K562 (cell line): ENCODE data around the gene SPIRE1. TPM values are rescaled to one million over a fixed set of nuclear protein-coding genes. Genes with fewer than 3 reads are reported as not detected.

Experiments
- ATF2 ChIP-seq: sonication (generic); formaldehyde crosslinking; IDR thresholded peaks from 2 replicates; pipeline ENCODE4 v1.8.1; 2022; ENCODE audit warnings: missing genetic modification reagents
- BRF2 ChIP-seq: IDR thresholded peaks from 3 replicates; pipeline ENCODE4 v1.6.1; 2011; ENCODE audit warnings: borderline replicate concordance, mild to moderate bottlenecking; ENCODE audit not compliant: insufficient read length, insufficient read depth
- CBFA2T2 ChIP-seq: fragments of 450-650 bp; conservative IDR thresholded peaks from 2 replicates; pipeline ENCODE4 v1.6.1; 2017; ENCODE audit warnings: mild to moderate bottlenecking
- CCAR2 ChIP-seq: fragments of 200-400 bp; formaldehyde crosslinking; IDR thresholded peaks from 2 replicates; pipeline ENCODE4 v1.6.1; 2017; ENCODE audit warnings: mild to moderate bottlenecking, low read depth, low read length
- CLOCK ChIP-seq: fragments of 250-450 bp; sonication (Bioruptor Pico); IDR thresholded peaks from 2 replicates; pipeline ENCODE4 v1.4.0; 2020; ENCODE audit warnings: mild to moderate bottlenecking, moderate library complexity, borderline replicate concordance
- FOXA3 ChIP-seq, 2 experiments: fragments of 450-650 bp in 1 of 2; sonication (generic) in 1 of 2; formaldehyde crosslinking; IDR thresholded peaks in 1 of 2; conservative IDR thresholded peaks in 1 of 2; 2 replicates each; pipeline versions ENCODE4 v1.4.0 to v1.8.0; 2020 to 2022; ENCODE audit warnings: mild to moderate bottlenecking in 2 of 2, missing genetic modification reagents in 1 of 2
- MITF ChIP-seq: IDR thresholded peaks from 2 replicates; pipeline ENCODE4 v1.6.1; 2014; ENCODE audit warnings: antibody characterized with exemption
- NFIC ChIP-seq: fragments of 450-650 bp; IDR thresholded peaks from 2 replicates; pipeline ENCODE4 v1.6.1; 2017; ENCODE audit warnings: mild to moderate bottlenecking, inconsistent platforms
- NR2C1 ChIP-seq, 2 experiments: fragments of 450-650 bp; IDR thresholded peaks; 2 replicates each; pipeline ENCODE4 v1.6.1; 2017; ENCODE audit warnings: mild to moderate bottlenecking in 2 of 2, antibody characterized with exemption in 1 of 2, inconsistent platforms in 1 of 2, missing compliant biosample characterization in 1 of 2, missing genetic modification characterization in 1 of 2
- PHTF2 ChIP-seq: fragments of 250-450 bp; sonication (Bioruptor Pico); IDR thresholded peaks from 2 replicates; pipeline ENCODE4 v1.5.0; 2021; ENCODE audit warnings: mild to moderate bottlenecking
- PKNOX1 ChIP-seq: fragments of 450-650 bp; IDR thresholded peaks from 2 replicates; pipeline ENCODE4 v1.6.1; 2016
- RBM22 ChIP-seq: fragments of 200-400 bp; formaldehyde crosslinking; IDR thresholded peaks from 2 replicates; pipeline ENCODE4 v1.6.1; 2018; ENCODE audit warnings: low read length, low read depth; ENCODE audit not compliant: poor library complexity, severe bottlenecking
- TAF7 ChIP-seq: fragments of 450-650 bp; IDR thresholded peaks from 2 replicates; pipeline ENCODE4 v1.6.1; 2016; ENCODE audit warnings: missing genetic modification characterization, missing compliant biosample characterization
- TFAM ChIP-seq: fragments of 250-450 bp; sonication (Bioruptor Pico); conservative IDR thresholded peaks from 2 replicates; pipeline ENCODE4 v1.5.0; 2021; ENCODE audit warnings: mild to moderate bottlenecking, moderate library complexity
- ZNF175 ChIP-seq: fragments of 200-800 bp; sonication (Bioruptor generic); IDR thresholded peaks from 2 replicates; pipeline ENCODE4 v1.6.1; 2016; ENCODE audit warnings: low read depth, mild to moderate bottlenecking, missing genetic modification characterization, missing compliant biosample characterization
- ZNF384 ChIP-seq: IDR thresholded peaks from 2 replicates; pipeline ENCODE4 v1.6.1; 2012; ENCODE audit warnings: low read depth, low read length, improper control_type of control experiment
- ZNF57 ChIP-seq: fragments of 450-650 bp; formaldehyde crosslinking; IDR thresholded peaks from 2 replicates; pipeline ENCODE4 v1.4.0; 2020; ENCODE audit warnings: mild to moderate bottlenecking, moderate library complexity
- polyA plus RNA-seq, 8 experiments: library from polyadenylated mRNA; depleted of rRNA in 4 of 8; stranded (reverse) in 5 of 8; unstranded in 3 of 8; fragments of >200 nt; fragmentation: Nextera tagmentation in 2 of 8; fragmentation: Illumina TruSeq in 1 of 8; extraction: Ambion mirVana in 2 of 8; extraction: Trizol in 1 of 8; gene quantifications; 2 replicates each; pipeline versions ENCODE4 v1.2.1 to v1.2.3, GENCODE V29; 2011 to 2014; ENCODE audit warnings: inconsistent platforms in 1 of 8, missing spikeins in 1 of 8
- total RNA-seq, 7 experiments: library from RNA; depleted of rRNA in 6 of 7; stranded (reverse); fragments of >200 nt in 6 of 7; fragmentation: Illumina TruSeq in 2 of 7; extraction: Trizol in 2 of 7; gene quantifications; 2 replicates each; pipeline versions ENCODE4 v1.2.1 to v1.2.3, GENCODE V29; 2011 to 2021; ENCODE audit warnings: low replicate concordance in 1 of 7

Gene SPIRE1
- total and polyA plus RNA-seq, 9 of the 15 experiments (the other 6 are each of a cell fraction or from before 2014, with no cell fraction given): 2.9 to 14.0 (median 10.2) TPM

GRCh38 chr18:12606592-12607315 is 51.2 kb downstream of the SPIRE1 start (continued):
- TF ChIP-seq ZNF57 (CRISPR knock-in tag) (no peak), TFAM (CRISPR knock-in tag) (no peak), FOXA3 (CRISPR knock-in tag; conservative IDR thresholded peaks at IDR 0.05 in 1 of 2, IDR thresholded peaks at IDR 0.05 in 1 of 2) (peak in 1 of 2 experiments; percentile 37; a peak in 2 of 4 replicates), CLOCK (CRISPR knock-in tag) (no peak), TAF7 (no peak), MITF (peak; percentile 11; the same call in 1 of the 2 replicates), PKNOX1 (peak; percentile 39), CCAR2 (no peak), ZNF175 (CRISPR knock-in tag) (no peak; the same call in none of the 2 replicates), PHTF2 (CRISPR knock-in tag) (no peak), ZNF384 (peak; percentile 66; the same call in 1 of the 2 replicates), ATF2 (CRISPR knock-in tag) (no peak), NR2C1 (IDR thresholded peaks at IDR 0.05) (no peak), NR2C1 (tag; IDR thresholded peaks at IDR 0.05) (0 out of 2 replicates have a peak, but pooled peaks have one; percentile 19), NFIC (no peak), CBFA2T2 (no peak), RBM22 (no peak), BRF2 (no peak)
